ENCODE results near the gene CHKB.
"Not testable (repeated sequence)": the region's sequence is repeated elsewhere in the genome, so short reads cannot be mapped to it uniquely, and the experiment has no call there.

Gene CHKB

DNA sequence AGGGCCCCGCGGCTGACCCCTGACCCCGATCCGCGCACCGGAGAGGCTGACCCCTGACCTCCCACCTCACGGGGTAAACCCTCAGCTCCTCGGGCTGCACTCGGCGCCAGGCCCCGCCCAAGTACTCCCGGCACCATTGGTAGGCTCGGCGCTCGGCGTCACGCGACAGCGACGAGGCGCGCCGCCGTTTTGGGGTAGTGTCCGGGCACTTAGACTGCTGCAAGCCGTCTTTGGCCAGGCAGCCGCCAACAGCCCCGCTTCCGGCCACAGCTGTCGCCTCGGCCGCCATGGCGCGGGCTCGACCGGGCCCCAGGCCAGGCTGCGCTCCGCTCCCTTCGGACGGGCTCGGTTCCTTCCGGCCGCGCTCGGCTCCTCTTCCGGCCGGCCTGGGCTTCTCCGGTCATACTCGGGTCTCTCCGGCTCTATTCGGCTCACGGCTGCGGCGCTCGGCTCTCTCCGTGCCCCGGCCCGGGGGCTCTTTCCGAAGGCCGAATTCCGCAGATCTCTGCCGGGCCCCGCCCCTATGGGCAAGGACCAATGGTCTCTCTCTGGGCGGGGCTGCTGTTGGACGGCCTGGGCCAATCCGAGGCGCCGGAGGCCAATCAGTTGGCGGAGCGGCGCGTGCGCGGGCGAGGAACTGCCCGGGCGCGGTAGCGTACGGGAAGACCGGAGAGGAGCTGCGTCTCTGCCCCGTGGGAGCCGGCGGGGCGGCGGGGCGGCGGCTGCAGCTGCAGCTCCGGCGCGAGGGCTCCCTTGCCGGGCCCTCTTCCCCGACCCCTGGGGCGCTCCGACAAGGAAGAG, at the start of gene CHKB:
CHKB (minus strand) TSS at position 357 of the 801 bp plus-strand sequence; CDS start at position 289, 68 bp downstream.
- DNase-seq = peak; percentile 99

DNA sequence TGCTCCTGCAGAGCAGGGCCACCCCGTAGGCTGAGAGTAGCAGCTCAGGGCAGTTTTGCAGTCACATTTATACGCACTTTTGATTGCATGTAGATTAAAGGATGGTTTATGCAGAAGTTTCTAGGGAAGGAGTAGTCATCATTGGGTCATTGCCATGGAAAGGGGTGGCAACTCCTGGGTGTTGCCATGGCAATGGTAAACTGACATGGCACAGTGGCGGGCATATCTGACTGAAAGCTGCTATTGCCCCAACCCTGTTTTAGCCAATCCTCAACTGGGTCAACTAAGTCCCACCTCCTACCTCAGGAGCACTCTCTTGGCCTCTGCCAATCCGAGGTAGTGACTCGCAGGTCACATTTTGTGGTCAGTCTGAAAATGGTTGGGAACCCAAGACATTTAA, 47.7 kb upstream of the CHKB start:
- DNase-seq = no peak

GRCh38 chr22:50628543-50629134, 46.0 kb upstream of the CHKB start:
- no peak for DNase-seq

DNA sequence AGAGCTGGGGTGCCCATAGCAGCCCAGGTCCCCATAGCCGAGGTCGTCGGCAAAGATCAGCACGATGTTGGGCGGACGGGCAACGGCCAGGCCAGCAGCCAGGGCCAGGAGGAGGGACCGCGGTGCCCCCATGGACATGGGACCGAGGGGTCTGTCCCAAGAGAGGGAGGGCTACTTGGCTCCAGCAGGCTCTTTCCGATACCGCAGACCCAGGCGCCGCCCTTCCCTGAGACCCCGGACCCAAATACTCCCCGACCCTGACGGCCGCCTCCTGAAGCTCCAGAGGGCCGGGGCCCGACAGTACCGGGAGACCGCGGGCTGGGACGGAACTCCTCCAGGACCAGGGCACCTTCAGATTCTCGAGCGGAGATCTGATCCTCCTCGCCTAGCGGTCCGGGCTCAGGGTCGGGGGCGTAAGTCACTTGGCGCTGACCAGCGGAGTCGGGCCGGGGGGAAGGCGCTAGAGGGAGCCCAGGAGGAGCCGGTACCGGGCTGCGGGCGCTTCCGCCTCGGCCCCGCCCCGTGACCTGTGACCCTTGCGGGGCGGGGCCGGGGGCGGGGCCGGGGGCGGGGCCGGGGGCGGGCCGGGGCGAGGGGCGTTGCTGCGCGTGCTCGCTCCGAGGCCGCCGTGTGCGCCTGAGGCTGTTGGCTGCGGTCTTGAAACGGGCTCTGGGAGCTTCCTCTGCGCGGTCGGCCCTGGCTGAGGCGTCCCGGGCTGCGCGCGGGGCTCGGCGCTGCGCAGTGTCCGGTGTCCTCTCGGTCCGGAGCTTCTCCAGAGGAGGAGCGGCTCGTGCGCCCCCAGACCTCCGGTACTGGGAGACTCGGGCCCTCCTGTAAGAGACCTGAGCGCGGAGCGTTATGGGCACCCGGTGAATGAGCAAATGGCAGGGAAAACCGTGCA, 45.2 kb upstream of the CHKB start, which contains the start of gene ARSA:
ARSA (minus strand) TSS at position 511 of the 901 bp plus-strand sequence; CDS start at position 138, 373 bp downstream.
- peak; percentile 87 for DNase-seq

DNA sequence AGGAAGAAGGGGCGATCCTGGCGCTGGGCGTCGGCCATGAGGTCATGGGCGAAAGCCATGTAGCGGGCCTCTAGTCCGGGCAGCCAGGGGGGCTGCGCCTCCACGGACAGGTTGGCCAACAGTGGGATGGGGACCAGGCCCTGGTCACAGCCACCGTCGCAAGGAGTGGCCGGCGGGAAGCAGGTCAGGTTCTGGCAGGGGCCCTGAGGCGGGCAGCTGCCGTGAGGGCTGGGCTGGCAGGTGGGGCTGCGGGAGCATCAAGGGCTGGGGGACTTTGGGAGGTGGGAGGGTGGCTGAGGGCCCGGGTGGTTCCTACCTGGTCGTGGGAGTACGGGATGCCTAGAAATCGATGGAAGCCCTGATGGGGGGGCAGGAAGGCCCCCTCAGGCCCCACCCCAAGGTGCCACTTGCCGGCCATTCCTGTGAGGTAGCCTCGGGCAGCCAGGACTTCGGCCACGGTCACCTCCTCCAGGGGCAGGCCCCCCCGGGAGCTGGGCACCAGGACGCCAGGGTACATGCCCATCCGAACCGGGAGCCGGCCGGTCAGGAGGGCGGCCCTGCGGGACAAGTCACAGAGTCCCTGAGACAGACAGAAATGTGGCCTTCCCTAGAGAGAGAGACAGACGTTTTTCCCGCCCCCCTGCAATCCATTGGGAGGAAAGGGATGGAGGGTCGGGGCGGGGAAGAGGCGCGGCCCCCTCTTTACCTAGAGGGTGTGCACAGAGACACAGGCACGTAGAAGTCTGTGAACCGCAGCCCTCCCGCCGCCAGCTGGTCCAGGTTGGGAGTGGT, 44.4 kb upstream of the CHKB start:
- no peak for DNase-seq

DNA sequence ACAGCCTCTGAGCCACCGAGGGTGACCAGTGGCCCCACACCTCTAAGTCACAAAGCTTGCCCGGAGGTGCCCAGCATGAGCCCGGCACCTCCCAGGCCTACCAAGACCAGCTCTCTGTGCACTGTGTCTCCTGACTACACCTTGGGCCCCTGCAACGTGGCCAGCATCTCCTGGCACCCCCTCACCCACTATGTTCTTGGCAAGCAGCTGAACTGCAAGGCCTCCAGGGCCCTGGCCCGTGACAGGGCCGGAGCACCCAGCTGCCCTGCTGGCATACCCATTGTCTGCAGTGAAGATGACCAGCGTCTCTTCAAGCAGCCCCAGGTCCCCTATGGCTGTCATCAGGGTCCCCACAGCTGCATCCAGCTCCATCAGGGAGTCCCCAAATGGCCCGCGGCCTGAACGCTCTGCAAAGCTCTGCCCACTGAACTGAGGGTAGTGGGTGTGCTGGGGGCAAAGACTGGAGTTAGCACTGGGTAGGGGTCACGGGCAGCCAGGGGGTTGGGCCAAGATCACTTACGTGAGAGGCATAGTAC, 43.7 kb upstream of the CHKB start:
- DNase-seq = no peak

DNA sequence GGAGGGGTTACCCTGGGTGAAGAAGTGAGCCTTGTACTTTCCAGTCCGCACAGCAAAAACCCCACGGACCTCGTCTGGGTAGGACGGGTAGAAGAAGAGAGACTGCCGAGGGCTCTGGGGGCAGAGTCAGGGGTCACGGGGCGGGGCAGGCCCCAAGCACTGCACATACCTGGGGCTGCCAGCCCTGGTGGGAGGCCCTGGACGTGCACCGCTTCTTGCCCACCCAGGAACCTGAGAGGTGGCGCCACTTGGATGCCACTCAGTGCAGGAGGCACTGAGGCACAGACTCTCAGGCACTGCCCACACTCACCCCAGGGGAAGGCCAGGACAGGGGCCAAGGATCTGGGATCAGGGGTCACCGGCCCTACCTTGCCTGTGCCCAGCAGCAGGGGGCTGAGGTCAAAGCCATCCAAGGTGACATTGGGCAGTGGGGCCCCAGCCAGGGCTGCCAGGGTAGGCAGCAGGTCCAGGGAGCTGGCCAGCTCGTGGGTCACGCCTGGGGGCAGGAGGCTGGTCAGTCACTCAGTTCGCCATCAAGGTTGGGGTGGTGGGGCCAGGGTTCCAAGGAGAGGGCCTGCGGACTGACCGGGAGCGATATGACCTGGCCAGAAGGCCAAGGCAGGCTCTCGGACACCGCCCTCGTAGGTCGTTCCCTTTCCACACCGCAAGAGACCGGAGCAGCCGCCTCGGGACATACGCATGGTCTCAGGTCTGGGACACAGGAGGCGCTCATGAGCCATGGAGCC, 43.1 kb upstream of the CHKB start:
- DNase-seq = no peak

DNA sequence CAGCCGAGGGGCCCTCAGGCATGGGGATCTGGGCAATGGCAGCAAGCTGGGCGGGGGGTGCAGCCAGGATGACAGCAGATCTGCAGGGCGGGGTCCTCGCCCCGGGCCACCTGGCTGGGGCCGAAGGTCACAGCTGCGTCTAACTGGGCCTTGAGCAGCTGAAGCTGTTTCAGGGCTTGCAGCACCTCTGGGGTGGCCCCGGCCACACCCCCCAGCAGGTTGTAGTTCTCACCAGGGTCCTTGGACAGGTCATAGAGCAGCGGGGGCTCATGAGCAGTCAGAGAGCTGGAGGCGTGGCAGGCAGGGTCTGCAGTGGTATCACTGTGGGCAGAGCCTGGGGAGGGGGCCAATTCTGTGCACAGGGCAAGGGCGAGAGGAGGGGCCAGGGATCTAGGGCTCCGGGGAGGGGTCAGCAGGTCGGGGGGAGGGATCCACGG, 42.5 kb upstream of the CHKB start:
- no peak for DNase-seq

- no peak for DNase-seq
Measured at GRCh38 chr22:50624347-50625130, 41.9 kb upstream of the CHKB start.

GRCh38 chr22:50622723-50623327, 40.2 kb upstream of the CHKB start:
- DNase-seq = no peak

DNA sequence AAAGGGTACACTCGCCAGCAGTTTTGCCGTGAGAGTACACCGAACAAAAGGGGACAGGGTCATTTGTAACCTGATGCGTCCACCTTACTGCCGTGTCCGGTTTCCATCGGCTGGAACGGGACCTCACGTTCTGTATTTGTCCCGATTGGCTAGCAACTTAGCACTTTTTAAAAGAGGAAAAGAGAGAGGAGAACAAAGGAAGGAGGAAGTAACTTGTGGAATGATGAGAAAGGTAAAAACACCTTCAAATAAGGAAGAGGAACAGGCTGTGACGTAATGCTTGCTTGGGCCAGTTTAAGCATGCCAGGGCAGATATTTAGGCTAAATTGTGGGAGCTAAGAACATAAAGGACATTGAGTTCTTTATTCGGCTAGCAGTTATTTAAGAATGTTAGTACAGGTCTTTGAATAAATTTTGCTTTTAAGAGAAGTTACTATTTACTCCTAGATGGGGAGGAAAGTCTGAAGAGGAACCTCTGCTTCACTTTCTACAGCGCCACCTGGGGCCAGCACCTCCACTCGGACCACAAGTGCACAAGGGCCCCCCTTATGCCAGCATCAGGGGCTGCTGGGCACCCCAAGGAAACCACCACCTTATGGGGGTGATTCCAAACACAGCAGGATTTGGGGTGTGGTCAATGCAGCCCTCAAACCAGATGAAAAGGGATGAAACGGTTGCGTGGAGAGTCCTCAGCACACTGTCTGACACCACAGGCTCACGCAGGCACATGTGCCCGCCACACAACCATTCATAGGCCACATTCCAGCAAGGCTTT, 39.5 kb upstream of the CHKB start:
- no peak for DNase-seq

DNA sequence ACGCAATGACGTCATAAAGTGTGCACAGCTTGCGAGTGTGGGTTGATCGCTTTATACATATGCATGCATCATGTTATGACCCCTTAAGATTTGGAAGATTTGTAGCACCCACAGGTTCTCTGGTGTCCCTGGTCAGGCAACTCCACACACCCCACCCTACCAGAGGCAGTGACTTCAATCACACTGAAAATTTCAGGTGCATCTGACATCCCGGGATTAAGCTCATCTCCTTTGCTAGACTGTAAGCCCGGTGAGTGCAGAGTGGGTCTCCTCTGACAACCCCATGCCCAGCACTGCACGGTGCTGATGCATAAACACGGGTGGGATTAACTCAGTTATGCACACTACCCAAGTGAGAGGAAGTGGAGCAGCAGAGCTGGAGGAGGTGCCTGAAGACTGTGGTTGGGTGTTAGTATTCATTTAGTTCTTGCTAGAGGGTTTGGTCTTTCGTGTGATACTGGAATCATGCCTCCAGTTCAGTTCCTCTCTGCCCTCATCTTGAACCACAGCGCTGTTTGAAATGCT, 38.8 kb upstream of the CHKB start:
- peak; percentile 54 for DNase-seq

DNA sequence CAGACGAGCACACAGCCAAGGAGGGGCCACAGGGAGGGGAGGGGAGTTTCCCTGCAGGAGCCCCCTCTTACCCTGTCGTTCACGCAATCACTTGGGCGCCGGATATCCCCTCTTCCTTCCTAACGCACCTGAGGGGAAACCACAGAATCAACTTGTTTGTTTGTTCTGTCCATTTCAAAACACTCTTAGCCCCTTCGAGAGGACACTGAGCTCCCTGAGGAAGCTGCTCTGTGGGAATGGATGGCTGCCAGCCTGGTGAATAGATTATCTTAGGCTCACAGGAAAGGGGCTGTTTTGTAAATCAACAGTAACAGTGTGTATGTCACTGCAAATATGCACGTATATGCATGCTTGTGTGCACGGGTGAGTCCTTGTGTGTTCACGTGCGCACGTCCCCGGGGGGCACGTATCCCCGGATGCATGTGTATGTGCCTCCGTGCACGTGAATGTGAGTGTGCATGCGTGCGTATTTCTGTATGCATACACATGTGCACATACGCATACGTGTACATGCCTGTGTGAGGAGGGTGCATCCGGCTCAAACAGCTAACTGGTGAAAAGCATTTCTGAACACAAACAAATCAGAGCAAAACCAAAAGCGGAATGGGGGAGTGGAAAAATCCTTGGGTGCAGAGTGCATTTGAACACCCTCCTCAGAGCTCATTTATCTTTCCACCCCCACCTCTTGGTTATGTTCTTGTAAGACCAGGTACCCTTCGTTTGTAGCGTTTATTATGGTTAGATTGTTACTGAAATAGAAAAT, 38.1 kb upstream of the CHKB start:
- peak; percentile 36 for DNase-seq

GRCh38 chr22:50614296-50614695, 31.6 kb upstream of the CHKB start:
- DNase-seq = not testable (repeated sequence)

DNA sequence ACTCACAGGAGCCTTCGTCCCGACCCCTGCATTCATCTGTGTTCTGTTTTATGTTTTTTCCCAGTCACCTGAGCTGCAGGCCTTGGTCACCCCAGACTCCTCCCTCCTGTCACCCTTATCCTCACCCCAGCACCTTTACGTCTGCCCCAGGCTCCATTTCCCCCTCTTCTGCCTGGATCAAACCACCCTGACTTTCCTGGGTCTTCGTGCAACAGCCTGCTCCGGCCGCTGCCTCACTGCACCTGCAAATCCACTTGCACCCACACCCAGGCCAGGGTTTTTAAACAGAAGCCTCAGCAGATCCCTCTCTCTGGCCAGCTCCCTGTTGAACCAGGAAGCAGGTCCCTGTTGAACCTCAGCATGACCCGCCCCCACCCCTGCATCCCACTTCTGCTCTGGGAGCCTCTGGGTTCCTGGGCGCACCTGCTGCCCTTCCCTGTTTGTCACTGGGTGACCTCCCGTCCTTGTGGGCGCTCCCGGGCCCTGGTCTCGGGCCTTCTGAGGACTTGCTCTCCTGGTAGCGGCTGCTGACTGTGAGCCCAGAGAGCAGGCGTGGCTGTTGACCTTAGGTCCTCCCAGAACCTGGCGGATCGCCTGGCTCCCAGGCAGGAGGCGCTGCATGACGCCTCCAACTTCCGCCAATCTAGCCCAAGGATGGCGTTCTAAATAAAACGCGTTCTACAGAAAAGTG, 30.8 kb upstream of the CHKB start:
- DNase-seq = no peak

DNA sequence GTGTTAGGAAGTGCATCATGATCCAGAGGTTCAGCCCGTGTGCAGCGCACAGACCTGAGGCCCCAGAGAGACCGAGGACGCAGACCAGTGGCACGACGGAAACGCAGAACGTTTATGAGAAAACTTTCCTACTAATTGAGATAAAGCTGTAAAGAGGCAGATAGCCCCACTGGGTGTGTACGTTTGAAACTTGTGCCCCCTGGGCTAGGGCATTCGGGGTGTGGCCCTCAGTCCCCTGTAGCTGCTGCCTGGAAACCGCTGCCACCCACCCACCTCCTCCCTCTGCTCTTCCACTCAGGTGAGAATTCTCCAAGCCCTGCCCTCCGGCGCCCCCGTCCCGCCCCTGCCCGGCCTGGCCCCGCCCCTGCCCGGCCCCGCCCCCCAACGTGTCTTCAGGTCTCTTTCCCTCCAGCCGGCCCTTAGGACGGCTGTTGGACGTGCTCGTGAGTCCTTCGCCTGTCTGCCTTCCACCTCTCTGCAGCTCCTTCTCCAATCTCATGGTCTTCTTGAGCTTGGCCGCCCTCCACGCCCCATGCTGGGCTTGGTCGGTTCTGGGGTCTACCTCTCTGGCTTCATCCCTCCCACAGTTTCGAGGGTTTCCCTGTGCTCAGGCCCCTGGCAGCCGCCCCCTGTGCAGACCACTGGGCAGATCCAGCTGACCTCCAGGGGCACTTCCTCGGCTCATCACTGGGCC, 30.0 kb upstream of the CHKB start:
- DNase-seq = no peak

GRCh38 chr22:50612168-50612527, 29.5 kb upstream of the CHKB start:
- DNase-seq = no peak
